SK-N-SH treated with all-trans-retinoic acid at 6 μM for 48 hours (cell line): ENCODE measurements around the gene JARID2.

Source experiments
- ATAC-seq: fragments of 200-7000 bp; cut with Tn5 transposase; 3 replicates; pipeline ENCODE4 v1.9.1; 2020; ENCODE audit warnings: mild to moderate bottlenecking, moderate library complexity
- ARNTL ChIP-seq: fragments of 450-650 bp; formaldehyde crosslinking; IDR thresholded peaks from 2 replicates; pipeline ENCODE4 v1.5.0; 2020; ENCODE audit warnings: low read depth, mild to moderate bottlenecking, moderate library complexity, borderline replicate concordance
- BACH2 ChIP-seq: fragments of 250-450 bp; sonication (Bioruptor Pico); IDR thresholded peaks from 2 replicates; pipeline ENCODE4 v1.9.0; 2021; ENCODE audit warnings: mild to moderate bottlenecking, borderline replicate concordance
- CSDC2 ChIP-seq: fragments of 250-450 bp; sonication (Bioruptor Pico); IDR thresholded peaks from 2 replicates; pipeline ENCODE4 v1.5.0; 2020; ENCODE audit warnings: mild to moderate bottlenecking, moderate library complexity
- ESRRG ChIP-seq: fragments of 250-450 bp; sonication (Bioruptor Pico); IDR thresholded peaks from 2 replicates; pipeline ENCODE4 v1.6.1; 2021; ENCODE audit warnings: mild to moderate bottlenecking
- GLIS3 ChIP-seq: fragments of 250-450 bp; sonication (Bioruptor Pico); IDR thresholded peaks from 2 replicates; pipeline ENCODE4 v1.5.0; 2020; ENCODE audit warnings: mild to moderate bottlenecking, moderate library complexity
- ISL1 ChIP-seq: fragments of 250-450 bp; sonication (Bioruptor Pico); IDR thresholded peaks from 2 replicates; pipeline ENCODE4 v2.1.2; 2022; ENCODE audit warnings: mild to moderate bottlenecking, moderate library complexity
- OSR1 ChIP-seq: fragments of 250-450 bp; sonication (Bioruptor Pico); IDR thresholded peaks from 2 replicates; pipeline ENCODE4 v1.8.0; 2022; ENCODE audit warnings: moderate library complexity, mild to moderate bottlenecking, inconsistent platforms
- PPARA ChIP-seq: fragments of 250-450 bp; sonication (Bioruptor Pico); IDR thresholded peaks from 2 replicates; pipeline ENCODE4 v1.5.0; 2020; ENCODE audit warnings: mild to moderate bottlenecking, borderline replicate concordance
- RARB ChIP-seq: fragments of 250-450 bp; sonication (Bioruptor Pico); IDR thresholded peaks from 2 replicates; pipeline ENCODE4 v1.8.0; 2021; ENCODE audit warnings: mild to moderate bottlenecking, moderate library complexity
- SNAI2 ChIP-seq: fragments of 250-450 bp; sonication (Bioruptor Pico); IDR thresholded peaks from 2 replicates; pipeline ENCODE4 v1.5.0; 2020; ENCODE audit warnings: mild to moderate bottlenecking, moderate library complexity
- TCF4 ChIP-seq: fragments of 250-450 bp; sonication (Bioruptor Pico); IDR thresholded peaks from 2 replicates; pipeline ENCODE4 v1.8.0; 2021; ENCODE audit warnings: mild to moderate bottlenecking, moderate library complexity, borderline replicate concordance
- TOX ChIP-seq: fragments of 250-450 bp; sonication (Bioruptor Pico); IDR thresholded peaks from 2 replicates; pipeline ENCODE4 v1.8.0; 2021; ENCODE audit warnings: mild to moderate bottlenecking, moderate library complexity, borderline replicate concordance
- ZC3H10 ChIP-seq: fragments of 250-450 bp; sonication (Bioruptor Pico); IDR thresholded peaks from 2 replicates; pipeline ENCODE4 v1.5.1; 2021; ENCODE audit warnings: mild to moderate bottlenecking, moderate library complexity
- ZFP3 ChIP-seq: fragments of 250-450 bp; sonication (Bioruptor Pico); IDR thresholded peaks from 2 replicates; pipeline ENCODE4 v1.5.0; 2020; ENCODE audit warnings: mild to moderate bottlenecking, moderate library complexity
- ZFP30 ChIP-seq: fragments of 450-650 bp; formaldehyde crosslinking; IDR thresholded peaks from 2 replicates; pipeline ENCODE4 v1.5.0; 2022; ENCODE audit warnings: mild to moderate bottlenecking, moderate library complexity
- ZNF565 ChIP-seq: fragments of 450-650 bp; formaldehyde crosslinking; conservative IDR thresholded peaks from 2 replicates; pipeline ENCODE4 v1.5.0; 2020; ENCODE audit warnings: low read depth, mild to moderate bottlenecking, moderate library complexity
- ZNF8 ChIP-seq: fragments of 450-650 bp; formaldehyde crosslinking; IDR thresholded peaks from 2 replicates; pipeline ENCODE4 v1.5.0; 2020; ENCODE audit warnings: mild to moderate bottlenecking, moderate library complexity
- TF ChIP-seq, protein P1 (sequence below): fragments of 250-450 bp; sonication (Bioruptor Pico); IDR thresholded peaks from 2 replicates; pipeline ENCODE4 v1.8.0; 2021; ENCODE audit warnings: low read depth, mild to moderate bottlenecking, moderate library complexity, borderline replicate concordance
- TF ChIP-seq, protein P2 (sequence below): fragments of 250-450 bp; sonication (Bioruptor Pico); IDR thresholded peaks from 2 replicates; pipeline ENCODE4 v1.5.1; 2021; ENCODE audit warnings: mild to moderate bottlenecking, moderate library complexity
- TF ChIP-seq, protein P3 (sequence below): fragments of 250-450 bp; sonication (Bioruptor Pico); IDR thresholded peaks from 2 replicates; pipeline ENCODE4 v1.8.0; 2020; ENCODE audit warnings: mild to moderate bottlenecking, moderate library complexity, borderline replicate concordance
- TF ChIP-seq, protein P4 (sequence below): fragments of 250-450 bp; sonication (Bioruptor Pico); IDR thresholded peaks from 2 replicates; pipeline ENCODE4 v1.5.1; 2020; ENCODE audit warnings: low read depth, mild to moderate bottlenecking, moderate library complexity

JARID2 gene

DNA sequence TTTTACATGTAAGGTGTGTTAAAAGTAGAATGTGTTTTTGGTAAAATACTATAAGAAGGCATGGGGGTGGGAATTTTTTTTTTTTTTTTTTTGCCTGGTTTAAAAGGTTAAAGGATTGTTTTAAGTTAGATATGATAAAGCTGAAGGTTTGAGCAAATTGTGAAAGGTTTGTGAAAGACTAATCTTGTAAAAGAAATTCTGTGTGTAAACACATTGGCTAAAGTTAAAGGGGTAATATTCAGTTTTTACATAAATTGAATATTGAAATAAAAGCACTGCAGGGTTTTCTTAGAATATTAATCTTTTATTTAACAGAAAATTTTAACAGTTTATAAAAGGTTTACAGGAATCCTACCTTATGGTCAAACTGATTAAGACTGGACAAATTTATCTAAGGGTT lies 311.3 kb downstream of the JARID2 start:
- no peak for ATAC-seq
- TF ChIP-seq PPARA: no peak
- TF ChIP-seq GLIS3 (CRISPR knock-in tag): no peak
- TF ChIP-seq, protein P1, sequence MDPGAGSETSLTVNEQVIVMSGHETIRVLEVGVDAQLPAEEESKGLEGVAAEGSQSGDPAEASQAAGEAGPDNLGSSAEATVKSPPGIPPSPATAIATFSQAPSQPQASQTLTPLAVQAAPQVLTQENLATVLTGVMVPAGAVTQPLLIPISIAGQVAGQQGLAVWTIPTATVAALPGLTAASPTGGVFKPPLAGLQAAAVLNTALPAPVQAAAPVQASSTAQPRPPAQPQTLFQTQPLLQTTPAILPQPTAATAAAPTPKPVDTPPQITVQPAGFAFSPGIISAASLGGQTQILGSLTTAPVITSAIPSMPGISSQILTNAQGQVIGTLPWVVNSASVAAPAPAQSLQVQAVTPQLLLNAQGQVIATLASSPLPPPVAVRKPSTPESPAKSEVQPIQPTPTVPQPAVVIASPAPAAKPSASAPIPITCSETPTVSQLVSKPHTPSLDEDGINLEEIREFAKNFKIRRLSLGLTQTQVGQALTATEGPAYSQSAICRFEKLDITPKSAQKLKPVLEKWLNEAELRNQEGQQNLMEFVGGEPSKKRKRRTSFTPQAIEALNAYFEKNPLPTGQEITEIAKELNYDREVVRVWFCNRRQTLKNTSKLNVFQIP: no peak
- TF ChIP-seq, protein P2, sequence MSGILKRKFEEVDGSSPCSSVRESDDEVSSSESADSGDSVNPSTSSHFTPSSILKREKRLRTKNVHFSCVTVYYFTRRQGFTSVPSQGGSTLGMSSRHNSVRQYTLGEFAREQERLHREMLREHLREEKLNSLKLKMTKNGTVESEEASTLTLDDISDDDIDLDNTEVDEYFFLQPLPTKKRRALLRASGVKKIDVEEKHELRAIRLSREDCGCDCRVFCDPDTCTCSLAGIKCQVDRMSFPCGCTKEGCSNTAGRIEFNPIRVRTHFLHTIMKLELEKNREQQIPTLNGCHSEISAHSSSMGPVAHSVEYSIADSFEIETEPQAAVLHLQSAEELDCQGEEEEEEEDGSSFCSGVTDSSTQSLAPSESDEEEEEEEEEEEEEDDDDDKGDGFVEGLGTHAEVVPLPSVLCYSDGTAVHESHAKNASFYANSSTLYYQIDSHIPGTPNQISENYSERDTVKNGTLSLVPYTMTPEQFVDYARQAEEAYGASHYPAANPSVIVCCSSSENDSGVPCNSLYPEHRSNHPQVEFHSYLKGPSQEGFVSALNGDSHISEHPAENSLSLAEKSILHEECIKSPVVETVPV (CRISPR knock-in tag): no peak
- no peak for TF ChIP-seq ZFP3
- TF ChIP-seq, protein P3, sequence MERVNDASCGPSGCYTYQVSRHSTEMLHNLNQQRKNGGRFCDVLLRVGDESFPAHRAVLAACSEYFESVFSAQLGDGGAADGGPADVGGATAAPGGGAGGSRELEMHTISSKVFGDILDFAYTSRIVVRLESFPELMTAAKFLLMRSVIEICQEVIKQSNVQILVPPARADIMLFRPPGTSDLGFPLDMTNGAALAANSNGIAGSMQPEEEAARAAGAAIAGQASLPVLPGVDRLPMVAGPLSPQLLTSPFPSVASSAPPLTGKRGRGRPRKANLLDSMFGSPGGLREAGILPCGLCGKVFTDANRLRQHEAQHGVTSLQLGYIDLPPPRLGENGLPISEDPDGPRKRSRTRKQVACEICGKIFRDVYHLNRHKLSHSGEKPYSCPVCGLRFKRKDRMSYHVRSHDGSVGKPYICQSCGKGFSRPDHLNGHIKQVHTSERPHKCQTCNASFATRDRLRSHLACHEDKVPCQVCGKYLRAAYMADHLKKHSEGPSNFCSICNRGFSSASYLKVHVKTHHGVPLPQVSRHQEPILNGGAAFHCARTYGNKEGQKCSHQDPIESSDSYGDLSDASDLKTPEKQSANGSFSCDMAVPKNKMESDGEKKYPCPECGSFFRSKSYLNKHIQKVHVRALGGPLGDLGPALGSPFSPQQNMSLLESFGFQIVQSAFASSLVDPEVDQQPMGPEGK (CRISPR knock-in tag): no peak
- TF ChIP-seq RARB: no peak
- TF ChIP-seq ARNTL (CRISPR knock-in tag): no peak
- no peak for TF ChIP-seq ZNF565
- no peak for TF ChIP-seq BACH2 (CRISPR knock-in tag)
- no peak for TF ChIP-seq ISL1
- TF ChIP-seq ZC3H10 (CRISPR knock-in tag): no peak
- no peak for TF ChIP-seq ZNF8
- TF ChIP-seq TOX (CRISPR knock-in tag): no peak
- no peak for TF ChIP-seq CSDC2 (CRISPR knock-in tag)

DNA sequence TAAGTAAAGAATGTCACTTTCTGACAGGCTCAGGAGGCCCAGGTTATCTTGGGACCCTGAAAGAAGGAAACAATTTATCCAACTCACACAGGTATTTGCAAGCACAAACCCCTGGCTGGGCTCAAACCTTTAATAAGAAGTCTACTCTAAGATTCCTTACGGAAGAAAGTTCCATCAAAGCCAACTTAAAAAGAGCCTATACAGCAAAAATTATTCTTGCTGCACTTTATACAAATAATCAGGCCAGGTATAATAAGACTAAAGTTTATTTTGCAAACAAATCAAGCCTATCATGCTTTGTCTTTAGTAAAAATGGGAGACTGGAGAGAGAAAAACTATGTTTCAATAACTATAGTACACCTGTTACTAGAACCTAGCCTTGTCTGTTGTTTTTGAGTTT lies 314.8 kb downstream of the JARID2 start:
- TF ChIP-seq TCF4 (CRISPR knock-in tag) (no peak), ESRRG (CRISPR knock-in tag) (no peak), ARNTL (CRISPR knock-in tag) (no peak), CSDC2 (CRISPR knock-in tag) (no peak), ISL1 (no peak), RARB (no peak), SNAI2 (CRISPR knock-in tag) (no peak), PPARA (no peak), ZNF565 (no peak), BACH2 (CRISPR knock-in tag) (no peak)
- TF ChIP-seq, protein P1: no peak
- ATAC-seq: no peak

DNA sequence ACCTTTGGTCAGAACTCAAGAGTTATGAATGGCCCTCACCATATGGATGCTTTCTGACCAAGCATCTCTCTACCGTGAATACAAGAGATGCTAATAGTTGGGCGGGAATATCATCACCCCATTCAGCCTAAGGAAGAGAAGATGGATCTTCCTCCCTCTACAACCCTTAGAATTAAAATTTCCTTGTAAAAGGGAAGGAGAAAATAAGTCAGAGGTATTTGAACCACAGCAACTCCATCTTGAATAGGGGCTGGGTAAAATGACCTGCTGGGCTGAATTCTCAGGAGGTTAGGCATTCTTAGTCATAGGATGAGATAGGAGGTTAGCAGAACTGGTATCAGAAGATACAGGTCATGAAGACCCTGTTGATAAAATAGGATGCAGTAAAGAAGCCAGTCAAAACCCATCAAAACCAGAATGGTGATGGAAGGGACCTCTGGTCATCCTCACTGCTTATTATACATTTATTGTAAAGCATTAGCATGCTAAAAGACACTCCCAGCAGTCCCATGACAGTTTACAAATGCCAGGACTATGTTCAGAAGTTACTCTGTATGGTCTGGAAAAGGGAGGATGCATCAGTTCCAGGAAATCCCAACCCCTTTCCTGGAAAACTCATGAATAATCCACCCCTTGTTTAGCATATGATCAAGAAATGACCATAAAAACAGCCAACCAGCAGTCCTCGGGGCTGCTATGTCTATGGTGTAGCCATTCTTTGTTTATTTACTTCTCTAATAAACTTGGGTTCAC lies 315.8 kb downstream of the JARID2 start:
- TF ChIP-seq, protein P2 (CRISPR knock-in tag): no peak
- no peak for TF ChIP-seq PPARA
- TF ChIP-seq, protein P4, sequence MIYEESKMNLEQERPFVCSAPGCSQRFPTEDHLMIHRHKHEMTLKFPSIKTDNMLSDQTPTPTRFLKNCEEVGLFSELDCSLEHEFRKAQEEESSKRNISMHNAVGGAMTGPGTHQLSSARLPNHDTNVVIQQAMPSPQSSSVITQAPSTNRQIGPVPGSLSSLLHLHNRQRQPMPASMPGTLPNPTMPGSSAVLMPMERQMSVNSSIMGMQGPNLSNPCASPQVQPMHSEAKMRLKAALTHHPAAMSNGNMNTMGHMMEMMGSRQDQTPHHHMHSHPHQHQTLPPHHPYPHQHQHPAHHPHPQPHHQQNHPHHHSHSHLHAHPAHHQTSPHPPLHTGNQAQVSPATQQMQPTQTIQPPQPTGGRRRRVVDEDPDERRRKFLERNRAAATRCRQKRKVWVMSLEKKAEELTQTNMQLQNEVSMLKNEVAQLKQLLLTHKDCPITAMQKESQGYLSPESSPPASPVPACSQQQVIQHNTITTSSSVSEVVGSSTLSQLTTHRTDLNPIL: no peak
- TF ChIP-seq TCF4 (CRISPR knock-in tag): no peak
- no peak for TF ChIP-seq RARB
- TF ChIP-seq ZFP30 (CRISPR knock-in tag): no peak
- no peak for TF ChIP-seq ZNF565
- TF ChIP-seq, protein P1: no peak
- TF ChIP-seq OSR1 (CRISPR knock-in tag): no peak
- TF ChIP-seq TOX (CRISPR knock-in tag): no peak
- no peak for TF ChIP-seq ZFP3
- no peak for TF ChIP-seq BACH2 (CRISPR knock-in tag)
- TF ChIP-seq ZC3H10 (CRISPR knock-in tag): no peak
- TF ChIP-seq CSDC2 (CRISPR knock-in tag): no peak
- no peak for TF ChIP-seq SNAI2 (CRISPR knock-in tag)
- no peak for ATAC-seq
